H1 (cell line): ENCODE measurements around the gene CP.

Experiments used
- ATF3 ChIP-seq: IDR thresholded peaks from 2 replicates; pipeline ENCODE4 v1.6.1; 2011; ENCODE audit warnings: low read depth, mild to moderate bottlenecking, low read length; ENCODE audit not compliant: insufficient read depth
- BCL11A ChIP-seq, 2 experiments: IDR thresholded peaks; one replicate each; pipeline ENCODE4 v1.6.1; 2011; ENCODE audit warnings: low read depth in 2 of 2, low read length in 2 of 2, mild to moderate bottlenecking in 2 of 2
- CTCF ChIP-seq, 3 experiments: IDR thresholded peaks; 1 replicate in 2 of 3; 2 replicates in 1 of 3; pipeline versions ENCODE4 v1.5.1 to v1.6.1; 2011; ENCODE audit warnings: low read length in 3 of 3, mild to moderate bottlenecking in 3 of 3, inconsistent platforms in 2 of 3, low read depth in 1 of 3, moderate library complexity in 1 of 3; ENCODE audit not compliant: insufficient read depth in 1 of 3; ENCODE audit errors: control extremely low read depth in 1 of 3
- EP300 ChIP-seq, 2 experiments: IDR thresholded peaks; 1 replicate in 1 of 2; 2 replicates in 1 of 2; pipeline ENCODE4 v1.6.1; 2011 to 2012; ENCODE audit warnings: low read depth in 2 of 2, low read length in 2 of 2, mild to moderate bottlenecking in 2 of 2, borderline replicate concordance in 1 of 2, inconsistent platforms in 1 of 2, moderate library complexity in 1 of 2
- EZH2 ChIP-seq: fragments of 200-600 bp; sonication (generic); IDR thresholded peaks from 2 replicates; pipeline ENCODE4 v1.7.1; 2012; ENCODE audit warnings: low read depth, mild to moderate bottlenecking, moderate library complexity, low read length, inconsistent platforms; ENCODE audit not compliant: severe bottlenecking
- POLR2A ChIP-seq, 2 experiments: IDR thresholded peaks; 1 replicate in 1 of 2; 2 replicates in 1 of 2; pipeline ENCODE4 v1.6.1; 2011; ENCODE audit warnings: low read depth in 2 of 2, low read length in 2 of 2, mild to moderate bottlenecking in 2 of 2; ENCODE audit errors: control extremely low read depth in 1 of 2
- POLR2AphosphoS5 ChIP-seq: IDR thresholded peaks from 2 replicates; pipeline ENCODE4 v1.6.1; 2011; ENCODE audit warnings: low read depth, low read length
- SIN3A ChIP-seq, 2 experiments: IDR thresholded peaks in 1 of 2; conservative IDR thresholded peaks in 1 of 2; 2 replicates each; pipeline ENCODE4 v1.6.1; 2011 to 2012; ENCODE audit warnings: low read length in 2 of 2, improper control_type of control experiment in 1 of 2, low read depth in 1 of 2, mild to moderate bottlenecking in 1 of 2
- USF2 ChIP-seq: IDR thresholded peaks from 2 replicates; pipeline ENCODE4 v1.6.1; 2011; ENCODE audit warnings: low read length, improper control_type of control experiment
- YY1 ChIP-seq: IDR thresholded peaks from 2 replicates; pipeline ENCODE4 v1.6.1; 2011; ENCODE audit warnings: low read depth, mild to moderate bottlenecking, low read length
- ZNF274 ChIP-seq: IDR thresholded peaks from 2 replicates; pipeline ENCODE4 v1.7.0; 2012; ENCODE audit warnings: low read length, borderline replicate concordance; ENCODE audit errors: extremely low read depth

- TF ChIP-seq YY1 (no peak), CTCF (IDR thresholded peaks at IDR 0.05; ENCODE audit: control extremely low read depth in 1 of 3, insufficient read depth in 1 of 3, low read depth in 1 of 3, low read length in 3 of 3) (no peak), BCL11A (IDR thresholded peaks at IDR 0.05; ENCODE audit: low read depth in 2 of 2, low read length in 2 of 2) (no peak), POLR2A (IDR thresholded peaks at IDR 0.05; ENCODE audit: control extremely low read depth in 1 of 2, low read depth in 2 of 2, low read length in 2 of 2) (no peak), ZNF274 (no peak), POLR2AphosphoS5 (no peak), SIN3A (conservative IDR thresholded peaks at IDR 0.05 in 1 of 2, IDR thresholded peaks at IDR 0.05 in 1 of 2; ENCODE audit: low read depth in 1 of 2, low read length in 2 of 2) (no peak), EZH2 (no peak), USF2 (no peak), ATF3 (no peak), EP300 (IDR thresholded peaks at IDR 0.05; ENCODE audit: borderline replicate concordance in 1 of 2, low read depth in 2 of 2, low read length in 2 of 2) (no peak)
These were observed 71.2 kb downstream of the CP start for GRCh38 chr3:149150436-149150835.
